ENCODE measurements around the gene DNAAF3.

DNA sequence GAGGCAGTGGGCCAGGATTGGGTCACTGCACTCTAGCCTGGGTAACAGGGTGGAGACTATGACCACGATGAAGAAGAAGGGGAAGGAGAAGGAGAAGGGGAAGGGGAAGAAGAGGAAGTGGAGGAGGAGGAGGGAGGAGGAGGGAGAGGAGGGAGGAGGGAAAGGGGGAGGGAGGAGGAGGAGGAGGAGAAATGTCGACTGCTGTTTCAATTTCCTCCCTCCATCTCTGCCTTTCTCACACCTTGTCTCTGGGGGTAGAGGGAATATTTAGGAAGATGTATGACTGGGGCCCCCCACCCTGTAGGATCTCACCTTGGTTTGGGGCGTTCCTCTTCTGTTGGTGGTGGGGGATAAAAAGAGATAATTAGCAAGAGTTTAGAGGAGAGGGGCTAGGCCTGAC is 21.2 kb downstream of the DNAAF3 start:
- no peak for TF ChIP-seq EZH2 (IDR thresholded peaks at IDR 0.05; ENCODE audit: borderline replicate concordance, low read depth, low read length, severe bottlenecking)
- TF ChIP-seq, protein P1, sequence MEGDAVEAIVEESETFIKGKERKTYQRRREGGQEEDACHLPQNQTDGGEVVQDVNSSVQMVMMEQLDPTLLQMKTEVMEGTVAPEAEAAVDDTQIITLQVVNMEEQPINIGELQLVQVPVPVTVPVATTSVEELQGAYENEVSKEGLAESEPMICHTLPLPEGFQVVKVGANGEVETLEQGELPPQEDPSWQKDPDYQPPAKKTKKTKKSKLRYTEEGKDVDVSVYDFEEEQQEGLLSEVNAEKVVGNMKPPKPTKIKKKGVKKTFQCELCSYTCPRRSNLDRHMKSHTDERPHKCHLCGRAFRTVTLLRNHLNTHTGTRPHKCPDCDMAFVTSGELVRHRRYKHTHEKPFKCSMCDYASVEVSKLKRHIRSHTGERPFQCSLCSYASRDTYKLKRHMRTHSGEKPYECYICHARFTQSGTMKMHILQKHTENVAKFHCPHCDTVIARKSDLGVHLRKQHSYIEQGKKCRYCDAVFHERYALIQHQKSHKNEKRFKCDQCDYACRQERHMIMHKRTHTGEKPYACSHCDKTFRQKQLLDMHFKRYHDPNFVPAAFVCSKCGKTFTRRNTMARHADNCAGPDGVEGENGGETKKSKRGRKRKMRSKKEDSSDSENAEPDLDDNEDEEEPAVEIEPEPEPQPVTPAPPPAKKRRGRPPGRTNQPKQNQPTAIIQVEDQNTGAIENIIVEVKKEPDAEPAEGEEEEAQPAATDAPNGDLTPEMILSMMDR (IDR thresholded peaks at IDR 0.05; ENCODE audit: borderline replicate concordance, extremely low read depth, low read length, poor library complexity, severe bottlenecking) = no peak
